Measurements from ENCODE around the gene TYW1B.
"Not testable (repeated sequence)": the region's sequence is repeated elsewhere in the genome, so short reads cannot be mapped to it uniquely, and the experiment has no call there.

Gene TYW1B

DNA sequence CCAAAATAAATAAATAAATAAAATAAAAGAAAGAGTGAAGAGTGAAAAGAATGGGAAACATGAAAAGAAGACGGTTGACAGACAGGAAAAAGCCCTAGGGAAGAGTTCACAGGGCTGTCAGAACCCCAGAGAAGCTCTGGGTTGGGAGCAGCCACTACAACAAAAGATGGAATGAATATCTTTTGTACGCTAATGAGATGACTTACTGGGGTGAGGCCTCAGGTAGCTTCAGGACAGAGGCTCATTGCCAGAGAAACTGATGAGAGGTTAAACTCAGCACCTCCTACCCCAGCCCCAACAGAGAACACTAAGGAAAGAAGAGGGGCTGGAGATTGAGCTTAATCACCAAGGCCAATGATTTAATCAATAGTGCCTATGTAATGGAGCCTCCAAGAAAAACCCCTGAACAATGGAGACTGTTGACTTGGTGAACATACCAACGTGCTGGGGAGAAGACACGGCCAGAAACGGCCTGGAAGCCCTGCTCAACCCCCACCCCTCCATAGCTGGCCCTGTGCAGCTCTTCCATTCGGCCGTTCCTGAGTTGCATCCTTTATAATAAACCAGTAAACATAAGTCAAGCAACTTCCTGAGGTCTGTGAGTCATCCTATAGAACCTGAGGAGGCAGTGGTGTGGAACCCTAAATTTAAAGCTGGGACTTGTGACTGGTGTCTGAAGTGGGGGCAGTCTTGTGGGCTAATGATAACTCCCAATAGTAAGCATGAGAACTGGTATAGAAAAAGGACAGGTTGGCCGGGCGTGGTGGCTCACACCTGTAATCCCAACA is 11.4 kb downstream of the TYW1B start:
- DNase-seq (ENCODE audit: low read depth in 1 of 2, low spot score in 1 of 2), result not testable (repeated sequence)

DNA sequence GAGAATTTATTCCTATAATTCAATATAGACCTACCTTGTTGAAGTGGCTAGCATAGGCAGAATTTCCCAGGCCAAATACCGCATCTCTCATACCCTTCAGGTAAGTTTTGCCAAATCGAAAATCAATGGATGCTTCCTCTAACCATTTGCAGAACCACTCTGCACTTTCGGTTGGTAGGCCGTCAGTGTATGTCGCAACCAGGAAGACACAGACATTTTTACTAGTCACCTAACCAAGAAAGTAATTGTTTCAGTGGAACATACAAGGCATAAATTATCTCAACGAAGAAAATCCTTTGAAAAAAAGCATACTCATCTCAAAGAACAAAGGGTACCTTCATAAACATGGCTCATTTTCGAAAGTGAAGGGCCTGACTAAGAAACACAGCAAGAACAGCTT is 17.6 kb downstream of the TYW1B start:
- DNase-seq (ENCODE audit: low read depth in 1 of 2, low spot score in 1 of 2), result not testable (repeated sequence)

DNA sequence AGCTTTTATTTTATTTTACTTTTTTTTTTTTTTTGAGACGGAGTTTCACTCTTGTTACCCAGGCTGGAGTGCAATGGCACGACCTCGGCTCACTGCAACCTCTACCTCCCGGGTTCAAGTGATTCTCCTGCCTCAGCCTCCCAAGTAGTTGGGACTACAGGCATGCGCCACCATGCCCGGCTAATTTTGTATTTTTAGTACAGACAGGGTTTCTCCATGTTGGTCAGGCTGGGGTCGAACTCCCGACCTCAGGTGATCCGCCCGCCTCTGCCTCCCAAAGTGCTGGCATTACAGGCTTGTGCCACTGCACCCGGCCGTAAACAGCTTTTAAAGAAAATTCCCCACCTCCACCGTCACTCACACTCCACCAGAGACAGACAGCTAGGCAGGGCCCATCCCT is 19.5 kb downstream of the TYW1B start:
- DNase-seq (ENCODE audit: low read depth in 1 of 2, low spot score in 1 of 2), result not testable (repeated sequence)

DNA sequence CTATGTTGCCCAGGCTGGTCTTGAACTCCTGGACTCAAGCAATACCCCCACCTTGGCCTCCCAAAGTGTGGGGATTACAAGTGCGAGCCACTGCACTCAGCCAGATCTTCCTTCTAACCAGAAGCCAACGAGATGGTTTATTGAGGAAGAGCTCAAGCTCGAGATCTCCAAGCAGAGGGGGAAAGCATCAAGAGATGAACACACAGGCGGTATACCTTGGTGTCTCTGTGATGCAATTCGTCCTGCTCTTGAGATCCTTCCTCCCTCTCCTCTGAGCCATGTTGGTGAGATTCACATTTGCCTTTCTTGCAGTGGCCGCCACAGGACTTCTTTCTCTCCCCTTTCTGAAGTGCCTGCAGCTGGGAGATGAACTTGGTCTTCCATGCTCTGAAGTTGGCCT is 21.1 kb downstream of the TYW1B start:
- not testable (repeated sequence) for DNase-seq (ENCODE audit: low read depth in 1 of 2, low spot score in 1 of 2)

DNA sequence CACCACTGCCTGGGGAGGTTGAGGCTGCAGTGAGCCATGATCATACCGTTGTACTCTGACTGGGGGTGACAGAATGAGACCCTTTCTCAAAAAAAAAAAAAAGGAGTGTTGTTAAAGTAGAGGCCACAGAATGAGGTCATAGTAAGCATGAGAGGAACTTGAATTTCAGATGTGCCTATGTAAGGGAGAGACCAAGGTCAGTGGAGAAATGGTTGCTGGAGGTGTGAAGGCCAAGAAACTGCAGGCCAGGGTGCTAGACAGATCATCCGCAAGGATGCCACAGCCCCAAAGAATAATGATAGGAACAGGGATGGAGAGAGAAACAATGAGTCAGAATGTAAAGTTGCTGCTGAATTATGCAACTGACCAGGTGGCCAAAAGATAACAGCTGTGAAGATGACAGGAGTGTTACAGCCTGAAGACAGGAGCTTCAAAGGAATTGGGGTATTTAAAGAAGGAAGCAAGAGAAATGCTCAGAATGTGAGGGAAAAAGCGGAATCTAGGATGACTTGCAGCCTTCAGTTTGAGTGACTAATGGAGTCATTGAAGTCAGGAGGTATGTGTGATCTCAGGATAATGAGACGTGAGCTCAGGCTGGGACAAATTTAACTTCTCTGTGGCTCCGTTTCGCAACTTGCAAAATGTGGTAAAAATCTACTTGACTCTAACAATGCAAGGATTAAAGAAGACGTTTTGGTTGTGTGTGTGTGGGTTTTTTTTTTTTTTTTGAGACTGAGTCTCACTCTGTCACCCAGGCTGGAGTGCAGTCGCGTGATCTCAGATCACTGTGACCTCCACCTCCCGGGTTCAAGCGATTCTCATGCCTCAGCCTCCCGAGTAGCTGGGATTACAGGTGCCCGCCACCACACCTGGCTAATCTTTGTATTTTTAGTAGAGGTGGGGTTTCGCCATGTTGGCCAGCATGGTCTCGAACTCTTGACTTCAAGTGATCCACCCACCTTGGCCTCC is 22.2 kb downstream of the TYW1B start:
- DNase-seq (ENCODE audit: low read depth in 1 of 2, low spot score in 1 of 2), result no peak

DNA sequence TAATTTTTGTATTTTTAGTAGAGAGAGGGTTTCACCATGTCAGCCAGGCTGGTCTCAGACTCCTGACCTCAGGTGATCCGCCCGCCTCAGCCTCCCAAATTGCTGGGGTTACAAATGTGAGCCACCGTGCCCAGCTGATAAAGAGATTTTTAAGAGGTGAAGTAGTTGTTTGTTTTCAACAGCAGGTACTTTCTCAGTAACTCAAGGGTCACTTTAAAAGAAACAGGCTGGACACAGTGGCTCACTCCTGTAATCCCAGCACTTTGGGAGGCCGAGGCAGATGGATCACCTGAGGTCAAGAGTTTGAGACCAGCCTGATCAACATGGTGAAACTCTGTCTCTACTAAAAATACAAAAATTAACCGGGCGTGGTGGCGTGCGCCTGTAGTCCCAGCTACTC is 24.2 kb downstream of the TYW1B start:
- not testable (repeated sequence) for DNase-seq (ENCODE audit: low read depth in 1 of 2, low spot score in 1 of 2)

DNA sequence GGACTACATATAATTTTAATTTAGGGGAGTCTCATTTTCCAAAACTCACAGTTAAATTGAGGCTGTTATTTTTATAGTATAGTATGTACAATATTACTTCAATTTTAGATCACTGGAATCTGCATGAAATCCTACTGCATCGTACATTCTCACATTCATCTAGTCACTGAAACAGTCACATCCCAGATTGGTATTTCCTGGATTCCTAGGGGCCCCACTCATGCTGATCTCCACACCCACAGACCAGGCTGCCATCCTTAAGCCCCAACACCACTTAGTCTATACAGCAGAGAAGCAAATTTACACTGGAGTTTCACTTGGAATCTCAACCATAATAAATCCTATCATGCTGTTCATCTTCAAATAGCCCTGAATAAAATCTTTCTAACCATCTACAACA is 26.4 kb downstream of the TYW1B start:
- not testable (repeated sequence) for DNase-seq (ENCODE audit: low read depth in 1 of 2, low spot score in 1 of 2)

DNA sequence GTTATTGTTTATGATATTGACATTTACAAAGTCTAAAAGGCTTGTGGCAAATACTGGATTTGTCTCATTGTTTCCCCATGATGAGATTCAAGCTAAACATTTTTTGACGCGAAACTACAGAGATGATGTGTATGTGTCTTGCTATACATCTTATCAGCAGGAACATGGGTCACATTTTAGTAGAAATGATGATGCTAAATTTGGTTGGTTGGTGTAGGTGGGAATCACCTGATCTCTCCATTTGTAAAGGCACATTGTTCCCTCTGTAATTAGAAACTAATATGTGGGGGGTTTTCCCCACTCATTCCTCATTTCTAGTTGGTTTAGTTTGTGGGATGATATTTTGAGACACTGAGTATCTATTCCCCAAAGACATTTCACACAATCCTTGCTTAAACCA is 32.6 kb downstream of the TYW1B start:
- not testable (repeated sequence) for DNase-seq (ENCODE audit: low read depth in 1 of 2, low spot score in 1 of 2)

DNA sequence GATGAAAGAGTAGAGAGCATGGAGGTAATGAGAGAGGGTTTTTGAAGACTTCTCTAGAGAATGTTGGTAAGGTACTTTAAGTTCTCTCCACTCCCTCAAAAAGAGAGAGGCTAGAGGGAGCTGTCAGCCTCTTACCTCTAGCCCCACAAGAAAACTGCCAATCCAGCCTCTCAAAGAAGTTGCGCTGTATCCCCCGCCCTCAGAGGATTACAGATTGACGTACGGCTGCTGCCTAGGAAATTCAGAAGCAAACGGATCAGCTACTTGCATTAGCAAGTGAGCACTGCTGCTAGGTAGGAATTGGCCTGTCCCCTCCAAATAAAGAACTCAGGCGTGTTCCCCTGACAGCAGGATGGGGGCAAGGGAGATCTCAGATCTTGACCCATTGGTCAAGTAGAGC is 34.2 kb downstream of the TYW1B start:
- no peak for DNase-seq (ENCODE audit: low read depth in 1 of 2, low spot score in 1 of 2)

DNA sequence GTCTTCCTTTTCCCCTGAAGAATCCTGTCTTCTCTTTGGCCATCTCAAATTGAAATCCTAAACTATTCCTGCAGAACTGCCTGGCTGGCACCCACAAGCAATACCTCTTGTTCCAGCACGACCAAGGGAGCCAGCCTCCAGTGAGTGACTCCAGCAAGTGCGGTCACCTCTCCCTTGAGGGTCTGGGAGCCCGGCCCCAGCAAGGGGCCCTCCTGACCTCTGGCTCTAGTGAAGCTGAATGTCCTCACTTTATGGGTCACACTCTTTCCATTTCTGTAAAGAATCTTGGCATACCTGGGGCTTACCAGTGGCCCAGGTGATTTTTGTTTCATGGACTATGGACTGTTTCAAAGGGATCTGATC is 37.3 kb downstream of the TYW1B start:
- DNase-seq (ENCODE audit: low read depth in 1 of 2, low spot score in 1 of 2), result not testable (repeated sequence)

DNA sequence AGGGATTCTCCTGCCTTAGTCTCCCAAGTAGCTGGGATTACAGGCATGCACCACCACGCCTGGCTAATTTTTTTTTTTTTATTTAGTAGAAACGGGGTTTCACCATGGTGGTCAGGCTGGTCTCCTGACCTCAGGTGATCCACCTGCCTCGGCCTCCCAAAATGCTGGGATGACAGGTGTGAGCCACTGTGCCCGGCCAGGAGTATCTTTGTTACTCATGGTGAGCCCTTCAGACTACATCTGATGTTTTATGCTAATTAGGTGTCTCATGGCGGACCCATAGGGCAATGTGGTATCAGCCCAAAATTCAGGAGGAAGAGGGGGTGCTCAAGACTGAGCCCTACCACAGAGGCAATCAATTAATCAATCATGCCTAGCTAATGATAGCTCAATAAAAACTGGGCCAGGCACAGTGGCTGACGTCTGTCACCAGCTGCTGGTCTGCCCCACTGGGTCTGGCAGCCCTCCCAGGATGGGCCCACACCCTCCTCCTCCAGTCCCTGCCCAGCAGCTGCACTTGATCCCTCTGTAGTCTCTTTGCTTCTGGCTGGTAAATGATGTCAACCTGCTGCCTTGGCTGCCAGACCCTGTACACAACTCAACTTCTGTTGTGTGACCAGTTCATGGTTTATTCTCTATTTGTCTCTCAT is 37.8 kb downstream of the TYW1B start:
- DNase-seq (ENCODE audit: low read depth in 1 of 2, low spot score in 1 of 2), result not testable (repeated sequence)

DNA sequence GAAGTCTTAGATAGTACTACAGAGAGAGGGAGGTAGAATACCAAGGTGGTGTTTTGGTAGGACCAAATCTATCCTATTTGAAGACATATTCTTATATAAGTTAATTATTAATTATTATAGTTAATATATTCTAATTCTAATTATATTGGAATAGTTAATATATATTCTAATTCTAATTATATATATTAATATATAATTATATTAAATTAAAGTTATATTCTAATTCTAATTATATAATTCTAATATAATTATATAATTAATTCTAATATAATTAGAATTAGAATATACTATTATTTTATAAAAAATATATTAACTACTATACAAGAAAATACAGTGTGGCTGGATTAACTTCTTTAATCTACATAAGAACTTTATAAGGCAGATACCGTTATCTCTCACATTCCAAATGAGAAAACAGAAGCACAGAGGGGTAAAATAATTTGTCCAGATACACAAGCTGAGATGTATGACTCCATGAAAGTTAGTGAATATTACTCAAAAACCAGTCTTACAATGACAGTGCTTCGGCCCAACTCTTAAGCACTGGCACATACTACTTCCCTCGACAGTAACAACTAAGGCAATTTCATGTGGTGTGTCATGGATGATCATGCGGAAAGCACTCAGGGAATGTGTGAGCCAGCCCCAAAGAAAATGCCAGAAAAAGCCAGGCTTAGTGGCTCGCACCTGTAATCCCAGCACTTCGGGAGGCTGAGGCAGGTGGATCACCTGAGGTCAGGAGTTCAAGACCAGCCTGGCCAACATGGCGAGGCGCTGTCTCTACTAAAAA is 42.6 kb downstream of the TYW1B start:
- no peak for DNase-seq (ENCODE audit: low read depth in 1 of 2, low spot score in 1 of 2)

DNA sequence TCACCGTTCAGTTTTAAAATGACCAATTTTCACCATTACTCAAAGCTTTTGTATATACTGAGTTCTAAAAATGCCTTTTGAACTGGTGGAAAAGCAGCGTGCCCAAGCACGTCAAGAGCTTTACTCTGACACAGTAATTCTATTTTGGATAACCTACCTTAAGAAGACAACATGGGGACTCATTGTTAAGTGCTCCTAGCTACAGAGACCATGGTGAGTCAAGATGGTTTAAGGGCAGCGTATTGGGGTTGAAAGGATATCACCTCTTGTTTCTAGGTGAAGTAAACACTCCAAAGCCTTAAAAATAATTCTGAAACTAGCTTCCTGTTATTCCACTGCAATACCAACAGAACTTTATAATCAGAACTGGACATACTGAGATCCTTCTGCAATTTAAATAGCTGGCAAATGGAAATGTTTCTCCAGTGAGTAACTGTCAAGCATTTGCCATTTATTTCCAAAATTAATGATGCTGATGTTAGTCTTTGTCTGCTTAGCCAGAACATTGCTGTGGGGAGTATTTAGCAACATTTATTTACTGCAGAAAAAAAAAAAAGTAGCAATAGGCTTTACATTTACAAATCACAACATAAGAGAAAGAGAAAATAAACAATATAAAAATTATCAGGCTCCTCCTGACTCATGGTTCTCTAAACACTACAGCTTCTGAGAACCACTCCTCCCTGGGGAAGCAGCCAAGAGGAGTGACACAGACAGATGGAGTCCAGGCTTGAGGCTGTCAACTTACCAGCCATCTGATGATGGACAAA is 44.2 kb downstream of the TYW1B start:
- DNase-seq (ENCODE audit: low read depth in 1 of 2, low spot score in 1 of 2), result not testable (repeated sequence)

DNA sequence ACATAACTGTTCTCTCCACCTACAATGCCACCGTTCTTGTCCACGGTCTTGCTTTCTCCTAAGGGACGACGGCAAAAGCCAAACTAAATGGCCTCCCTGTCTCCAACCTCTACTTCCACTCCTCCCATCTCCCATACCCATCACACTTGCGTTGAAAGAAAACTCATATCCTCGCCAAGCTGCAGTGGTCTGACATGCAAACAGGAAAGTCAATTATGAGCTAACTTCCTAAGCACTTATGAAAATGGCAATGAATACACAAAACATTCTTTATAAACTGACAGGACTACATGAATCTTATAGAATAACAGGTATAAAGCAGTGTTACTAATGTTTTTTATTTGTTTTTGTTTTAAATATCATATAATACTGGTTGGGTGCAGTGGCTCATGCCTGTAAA is 46.4 kb downstream of the TYW1B start:
- no peak for DNase-seq (ENCODE audit: low read depth in 1 of 2, low spot score in 1 of 2)

DNA sequence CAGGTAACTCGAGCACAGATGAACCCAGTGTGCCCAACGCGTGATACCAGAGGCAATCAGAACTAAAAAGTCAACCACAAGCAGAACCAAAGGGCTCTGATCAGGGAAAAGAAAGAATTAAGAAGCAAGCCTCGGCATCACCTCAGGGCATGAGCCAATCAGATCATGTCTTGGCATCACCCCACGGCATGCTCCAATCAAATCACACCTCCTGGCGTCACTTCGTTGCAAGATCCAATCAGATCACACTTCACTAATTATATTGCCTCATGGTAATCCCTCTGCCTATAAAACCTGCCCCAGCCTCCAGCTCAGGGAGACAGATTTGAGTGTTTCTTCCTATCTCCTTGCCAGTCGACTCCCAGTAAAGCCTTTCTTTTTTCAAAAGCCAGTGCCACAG is 46.8 kb downstream of the TYW1B start:
- DNase-seq (ENCODE audit: low read depth in 1 of 2, low spot score in 1 of 2), result no peak

DNA sequence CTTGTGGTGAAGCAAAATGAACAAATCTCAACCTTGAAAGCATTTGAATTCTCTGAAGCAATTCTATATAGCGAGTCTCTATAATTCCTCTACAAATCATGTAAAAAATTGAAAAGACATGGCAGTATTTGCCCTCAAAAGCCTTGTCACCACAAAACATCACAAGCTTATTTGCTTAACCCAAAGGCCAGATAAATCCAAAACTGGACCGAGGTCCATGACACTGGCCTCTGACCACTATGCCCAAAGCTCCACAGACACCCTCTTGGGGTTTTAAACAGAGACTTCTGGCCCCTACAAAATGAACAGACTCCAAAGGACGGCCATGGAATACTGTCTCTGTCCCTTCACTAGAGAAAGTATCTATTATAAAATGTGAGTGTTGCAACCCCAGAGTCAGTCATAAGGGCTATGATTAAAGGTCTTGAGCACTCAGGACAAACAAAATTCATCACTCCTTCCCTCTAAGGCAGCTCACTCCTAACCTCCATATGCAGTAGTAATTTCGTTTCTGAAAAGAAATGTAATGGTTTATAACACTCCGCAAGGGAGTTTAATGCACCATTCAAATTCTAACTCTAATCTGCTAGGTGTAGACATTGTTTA is 47.6 kb downstream of the TYW1B start:
- not testable (repeated sequence) for DNase-seq (ENCODE audit: low read depth in 1 of 2, low spot score in 1 of 2)

DNA sequence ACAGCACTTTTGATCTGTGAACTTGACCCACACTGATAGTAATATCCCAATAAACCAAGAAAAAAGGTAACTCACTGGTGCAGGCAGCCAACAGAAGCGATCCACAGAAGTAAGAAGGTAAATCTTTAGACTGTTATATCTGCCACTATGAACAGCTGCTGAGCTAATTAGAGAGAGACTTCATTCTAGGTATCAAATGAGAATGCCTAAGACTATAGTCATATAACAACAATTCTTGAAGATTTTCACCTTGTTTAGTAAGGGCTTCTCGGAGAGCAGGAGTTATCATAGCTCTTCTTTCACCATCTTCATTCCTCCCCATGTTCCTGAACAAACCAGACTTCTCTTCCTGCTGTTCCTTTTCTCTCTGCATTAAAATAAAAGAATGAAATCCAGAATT is 50.8 kb downstream of the TYW1B start:
- not testable (repeated sequence) for DNase-seq (ENCODE audit: low read depth in 1 of 2, low spot score in 1 of 2)

DNA sequence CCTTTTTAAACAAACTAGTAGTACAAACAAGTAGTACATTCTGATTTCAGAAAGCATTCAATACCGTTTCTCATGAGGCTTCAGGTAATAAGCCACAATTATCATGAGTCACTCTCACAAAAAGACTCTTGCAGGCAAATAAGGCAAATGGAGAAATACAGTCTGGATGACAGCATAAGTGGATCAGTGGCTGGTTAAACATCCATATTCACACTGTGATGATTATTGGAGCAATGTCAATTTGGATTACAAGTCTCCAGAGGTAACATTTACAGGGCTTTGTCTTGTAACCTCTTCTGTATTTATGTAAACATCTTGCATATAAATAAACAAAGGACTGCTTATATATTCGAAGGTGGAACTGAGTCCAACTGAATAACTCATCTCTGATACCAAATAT is 55.4 kb downstream of the TYW1B start:
- not testable (repeated sequence) for DNase-seq (ENCODE audit: low read depth in 1 of 2, low spot score in 1 of 2)

DNA sequence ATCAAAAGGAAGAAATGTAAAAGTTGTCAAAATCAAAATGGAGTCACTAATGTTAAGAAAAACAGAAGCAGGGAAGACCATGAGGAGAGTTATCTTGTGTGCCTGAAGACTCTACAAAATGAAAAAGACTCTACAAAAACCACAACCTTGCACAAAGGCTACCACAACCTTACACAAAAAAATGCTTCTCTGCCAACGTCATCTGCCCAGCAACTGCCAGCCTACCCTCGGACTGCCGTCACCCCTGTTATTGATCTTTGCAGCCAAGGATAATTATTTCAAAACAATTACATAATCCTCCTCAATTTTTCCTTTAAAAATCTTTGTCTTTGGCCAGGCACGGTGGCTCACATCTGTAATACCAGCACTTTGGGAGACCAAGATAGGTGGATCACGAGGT is 61.0 kb downstream of the TYW1B start:
- DNase-seq (ENCODE audit: low read depth in 1 of 2, low spot score in 1 of 2), result not testable (repeated sequence)

DNA sequence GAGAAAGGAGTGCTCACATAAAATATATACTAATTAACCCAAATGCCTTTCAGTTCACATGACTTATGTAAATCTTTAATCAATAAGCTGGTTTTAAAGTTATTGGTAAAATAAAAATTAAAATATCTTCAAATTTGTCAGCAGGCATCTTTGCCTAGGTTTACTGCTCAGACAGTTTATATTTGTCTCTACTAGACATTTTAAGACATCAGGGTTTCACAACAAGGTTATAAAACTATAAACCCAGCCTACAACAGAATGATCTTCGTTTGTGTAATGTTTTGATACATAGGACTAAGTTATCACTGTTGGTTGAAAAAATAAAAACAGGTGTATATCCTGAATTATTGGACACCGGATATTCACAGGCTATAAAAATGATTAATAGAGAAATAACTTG is 67.4 kb downstream of the TYW1B start:
- DNase-seq (ENCODE audit: low read depth in 1 of 2, low spot score in 1 of 2), result no peak
